ENCODE data around the gene USP24.

Gene USP24

GRCh38 chr1:55049914-55050278 is 165.3 kb downstream of the USP24 start:
- CTCF ChIA-PET, result no interaction called here
- 84% methylated on average over 6 of the region's 9 CpGs for WGBS (ENCODE audit: insufficient coverage)
- H3K27ac ChIP-seq (ENCODE audit: insufficient read depth in 1 of 2, low read depth in 1 of 2, low read length in 2 of 2, poor library complexity in 1 of 2, severe bottlenecking in 2 of 2), result no peak overlapping the region
- no peaks in the 10 kb centered on the region for H3K9me3 ChIP-seq (ENCODE audit: control extremely low read depth in 1 of 5, control insufficient read depth in 4 of 5, insufficient read depth in 2 of 5, low read depth in 1 of 5, low read length in 4 of 5)
- no peak for DNase-seq
- POLR2A ChIA-PET, result no interaction called here
- H3K4me3 ChIP-seq (ENCODE audit: control insufficient read depth in 1 of 7, extremely low read depth in 1 of 7, insufficient read depth in 4 of 7, low read depth in 2 of 7, low read length in 6 of 7), result no peak overlapping the region
- no peaks in the 10 kb centered on the region for H3K27me3 ChIP-seq (replicated peaks in 2 of 5; ENCODE audit: control insufficient read depth in 4 of 5, insufficient read depth in 5 of 5, low read length in 4 of 5)
- no peaks in the 10 kb centered on the region for H3K4me1 ChIP-seq (ENCODE audit: control extremely low read depth in 1 of 4, control insufficient read depth in 4 of 4, insufficient read depth in 4 of 4, low read length in 3 of 4)
- H3K36me3 ChIP-seq (ENCODE audit: control insufficient read depth in 4 of 4, insufficient read depth in 4 of 4, low read length in 3 of 4), result no peaks in the 10 kb centered on the region

GRCh38 chr1:55049271-55049913 is 165.8 kb downstream of the USP24 start:
- ChIA-PET CTCF (no interaction called here), POLR2A (no interaction called here)
- no peak for DNase-seq
- no peaks in the 10 kb centered on the region for H3K36me3 ChIP-seq (ENCODE audit: control insufficient read depth in 4 of 4, insufficient read depth in 4 of 4, low read length in 3 of 4)
- H3K4me3 ChIP-seq (ENCODE audit: control insufficient read depth in 1 of 7, extremely low read depth in 1 of 7, insufficient read depth in 4 of 7, low read depth in 2 of 7, low read length in 6 of 7), result no peak overlapping the region
- no peaks in the 10 kb centered on the region for H3K9me3 ChIP-seq (ENCODE audit: control extremely low read depth in 1 of 5, control insufficient read depth in 4 of 5, insufficient read depth in 2 of 5, low read depth in 1 of 5, low read length in 4 of 5)
- H3K27me3 ChIP-seq (replicated peaks in 2 of 5; ENCODE audit: control insufficient read depth in 4 of 5, insufficient read depth in 5 of 5, low read length in 4 of 5), result no peaks in the 10 kb centered on the region
- 100% methylated on average over 5 of the region's 9 CpGs for whole genome bisulfite sequencing (ENCODE audit: insufficient coverage)
- H3K27ac ChIP-seq (ENCODE audit: insufficient read depth in 1 of 2, low read depth in 1 of 2, low read length in 2 of 2, poor library complexity in 1 of 2, severe bottlenecking in 2 of 2), result no peak overlapping the region
- no peaks in the 10 kb centered on the region for H3K4me1 ChIP-seq (ENCODE audit: control extremely low read depth in 1 of 4, control insufficient read depth in 4 of 4, insufficient read depth in 4 of 4, low read length in 3 of 4)

- ChIA-PET POLR2A (no interaction called here), CTCF (no interaction called here)
- 93% methylated on average over 6 of the region's 11 CpGs for WGBS (ENCODE audit: insufficient coverage)
- no peak for DNase-seq
- H3K27me3 ChIP-seq (replicated peaks in 2 of 5; ENCODE audit: control insufficient read depth in 4 of 5, insufficient read depth in 5 of 5, low read length in 4 of 5), result no peaks in the 10 kb centered on the region
- H3K9me3 ChIP-seq (ENCODE audit: control extremely low read depth in 1 of 5, control insufficient read depth in 4 of 5, insufficient read depth in 2 of 5, low read depth in 1 of 5, low read length in 4 of 5), result no peaks in the 10 kb centered on the region
- H3K36me3 ChIP-seq (ENCODE audit: control insufficient read depth in 4 of 4, insufficient read depth in 4 of 4, low read length in 3 of 4), result no peaks in the 10 kb centered on the region
- no peak overlapping the region for H3K27ac ChIP-seq (ENCODE audit: insufficient read depth in 1 of 2, low read depth in 1 of 2, low read length in 2 of 2, poor library complexity in 1 of 2, severe bottlenecking in 2 of 2)
- no peaks in the 10 kb centered on the region for H3K4me1 ChIP-seq (ENCODE audit: control extremely low read depth in 1 of 4, control insufficient read depth in 4 of 4, insufficient read depth in 4 of 4, low read length in 3 of 4)
- no peak overlapping the region for H3K4me3 ChIP-seq (ENCODE audit: control insufficient read depth in 1 of 7, extremely low read depth in 1 of 7, insufficient read depth in 4 of 7, low read depth in 2 of 7, low read length in 6 of 7)
These were observed 166.5 kb downstream of the USP24 start for GRCh38 chr1:55048453-55049270.

- CTCF ChIA-PET, result interaction anchor here (0.9 kb wide), 1 partner anchor 95 kb away, joined by 3 read pairs; no protein-coding TSS in a partner anchor
These were observed 167.6 kb downstream of the USP24 start for GRCh38 chr1:55047611-55048010.

DNA sequence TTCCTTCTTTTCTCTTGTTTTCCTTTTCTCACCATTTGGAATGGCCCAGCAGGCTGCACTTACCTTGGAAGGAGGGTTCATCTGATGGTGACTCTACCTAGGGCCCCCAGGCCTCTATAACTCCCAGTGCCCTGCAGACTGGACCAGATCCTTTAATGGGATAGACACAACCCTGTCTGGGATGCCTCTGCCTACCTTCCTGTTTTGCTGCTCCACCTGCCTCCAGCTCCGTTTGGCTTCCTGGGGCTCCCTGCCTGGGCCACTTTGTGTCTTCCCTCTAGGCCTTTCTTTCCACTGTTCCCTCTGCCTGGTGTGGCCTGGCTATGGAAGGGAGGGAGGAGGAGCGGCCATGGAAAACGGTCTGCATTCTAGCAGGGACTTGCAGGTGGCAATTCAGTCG is 168.3 kb downstream of the USP24 start:
- Histone ChIP-seq H3K4me3 (ENCODE audit: control insufficient read depth in 1 of 7, extremely low read depth in 1 of 7, insufficient read depth in 4 of 7, low read depth in 2 of 7, low read length in 6 of 7) (no peak overlapping the region), H3K27me3 (replicated peaks in 2 of 5; ENCODE audit: control insufficient read depth in 4 of 5, insufficient read depth in 5 of 5, low read length in 4 of 5) (peaks cover 0 to 10% (median 8%) of the 10 kb centered on the region in 5 experiments), H3K36me3 (ENCODE audit: control insufficient read depth in 4 of 4, insufficient read depth in 4 of 4, low read length in 3 of 4) (no peaks in the 10 kb centered on the region), H3K9me3 (ENCODE audit: control extremely low read depth in 1 of 5, control insufficient read depth in 4 of 5, insufficient read depth in 2 of 5, low read depth in 1 of 5, low read length in 4 of 5) (no peaks in the 10 kb centered on the region), H3K4me1 (ENCODE audit: control extremely low read depth in 1 of 4, control insufficient read depth in 4 of 4, insufficient read depth in 4 of 4, low read length in 3 of 4) (no peaks in the 10 kb centered on the region), H3K27ac (ENCODE audit: insufficient read depth in 1 of 2, low read depth in 1 of 2, low read length in 2 of 2, poor library complexity in 1 of 2, severe bottlenecking in 2 of 2) (no peak overlapping the region)
- DNase-seq, result no peak
- ChIA-PET POLR2A (no interaction called here), CTCF (interaction anchor here (0.9 kb wide), 1 partner anchor 94 kb away, joined by 3 read pairs; no protein-coding TSS in a partner anchor)
- WGBS (ENCODE audit: insufficient coverage), result 100% methylated on average over 1 of the region's 4 CpGs

More at GRCh38 chr1:55047611-55048010, 167.6 kb downstream of the USP24 start:
- Histone ChIP-seq H3K36me3 (ENCODE audit: control insufficient read depth in 4 of 4, insufficient read depth in 4 of 4, low read length in 3 of 4) (no peaks in the 10 kb centered on the region), H3K27me3 (replicated peaks in 2 of 5; ENCODE audit: control insufficient read depth in 4 of 5, insufficient read depth in 5 of 5, low read length in 4 of 5) (peaks cover 0 to 3% (median 2%) of the 10 kb centered on the region in 5 experiments), H3K4me1 (ENCODE audit: control extremely low read depth in 1 of 4, control insufficient read depth in 4 of 4, insufficient read depth in 4 of 4, low read length in 3 of 4) (no peaks in the 10 kb centered on the region), H3K4me3 (ENCODE audit: control insufficient read depth in 1 of 7, extremely low read depth in 1 of 7, insufficient read depth in 4 of 7, low read depth in 2 of 7, low read length in 6 of 7) (no peak overlapping the region), H3K9me3 (ENCODE audit: control extremely low read depth in 1 of 5, control insufficient read depth in 4 of 5, insufficient read depth in 2 of 5, low read depth in 1 of 5, low read length in 4 of 5) (no peaks in the 10 kb centered on the region), H3K27ac (ENCODE audit: insufficient read depth in 1 of 2, low read depth in 1 of 2, low read length in 2 of 2, poor library complexity in 1 of 2, severe bottlenecking in 2 of 2) (no peak overlapping the region)
- WGBS (ENCODE audit: insufficient coverage), result 100% methylated on average over 3 of the region's 3 CpGs
- POLR2A ChIA-PET, result interaction anchor here (0.6 kb wide), 1 partner anchor 1073 kb away, joined by 3 read pairs; no protein-coding TSS in a partner anchor
- no peak for DNase-seq

DNA sequence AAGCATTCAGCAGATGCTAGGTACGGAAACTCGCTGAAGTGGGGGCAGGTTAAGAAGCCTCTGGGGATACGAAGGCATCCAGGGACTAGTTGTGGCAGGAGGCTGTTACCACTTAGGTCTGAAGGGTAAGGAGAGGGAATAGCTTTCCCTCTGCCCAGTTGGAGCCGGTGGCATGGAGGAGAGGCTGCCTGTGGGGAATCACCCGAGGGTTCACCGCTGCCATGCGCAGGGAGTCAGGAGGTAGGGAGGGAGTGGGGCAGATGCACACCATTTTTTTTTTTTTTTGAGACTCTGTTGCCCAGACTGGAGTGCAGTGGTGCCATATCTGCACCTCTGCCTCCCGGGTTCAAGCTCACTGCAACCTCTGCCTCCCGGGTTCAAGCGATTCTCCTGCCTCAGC is 169.7 kb downstream of the USP24 start:
- H3K4me1 ChIP-seq (ENCODE audit: control extremely low read depth in 1 of 4, control insufficient read depth in 4 of 4, insufficient read depth in 4 of 4, low read length in 3 of 4), result peaks cover 0 to 3% (median under 1%) of the 10 kb centered on the region in 4 experiments
- WGBS (ENCODE audit: insufficient coverage), result 99% methylated on average over 7 of the region's 10 CpGs
- ChIA-PET POLR2A (no interaction called here), CTCF (no interaction called here)
- peaks cover 0 to 24% (median 17%) of the 10 kb centered on the region in 5 experiments for H3K27me3 ChIP-seq (replicated peaks in 2 of 5; ENCODE audit: control insufficient read depth in 4 of 5, insufficient read depth in 5 of 5, low read length in 4 of 5)
- DNase-seq, result no peak
- H3K9me3 ChIP-seq (ENCODE audit: control extremely low read depth in 1 of 5, control insufficient read depth in 4 of 5, insufficient read depth in 2 of 5, low read depth in 1 of 5, low read length in 4 of 5), result no peaks in the 10 kb centered on the region
- H3K27ac ChIP-seq (ENCODE audit: insufficient read depth in 1 of 2, low read depth in 1 of 2, low read length in 2 of 2, poor library complexity in 1 of 2, severe bottlenecking in 2 of 2), result no peak overlapping the region
- H3K4me3 ChIP-seq (ENCODE audit: control insufficient read depth in 1 of 7, extremely low read depth in 1 of 7, insufficient read depth in 4 of 7, low read depth in 2 of 7, low read length in 6 of 7), result no peak overlapping the region
- H3K36me3 ChIP-seq (ENCODE audit: control insufficient read depth in 4 of 4, insufficient read depth in 4 of 4, low read length in 3 of 4), result no peaks in the 10 kb centered on the region

Measured in common myeloid progenitor, CD34-positive (primary cell).